Right renal cortex interstitium (tissue), 3 donors: Measurements from ENCODE around the gene MMAA. TPM values are rescaled to one million over a fixed set of nuclear protein-coding genes. Genes with fewer than 3 reads are reported as not detected.

Experiments
- DNase-seq, 3 donors: peaks; one replicate each; pipeline ENCODE4 v3.0.0-alpha.2; 2013; ENCODE audit warnings: low read depth in 3 of 3, low spot score in 2 of 3
- polyA plus RNA-seq, 3 donors: library from polyadenylated mRNA; unstranded; fragments of 120-200 nt; gene quantifications; one replicate each; pipeline ENCODE4 v1.2.1, GENCODE V29; 2013; ENCODE audit not compliant: insufficient read length in 3 of 3

Gene MMAA
- polyA plus RNA-seq, 3 donors = 13.3 to 14.0 (median 13.7) TPM

- DNase-seq = peak in 2 of 3 donors; percentile 10 to 24
These were observed 84.8 kb downstream of the MMAA start for GRCh38 chr4:145703850-145704497.

GRCh38 chr4:145709336-145709735 is 90.2 kb downstream of the MMAA start:
- no peak for DNase-seq

Other genes with a start within 250 kb of the MMAA start
- 10 to 100 TPM; 65.3 to 68.1 (median 65.5) TPM for gene SMAD1, start 137.5 kb upstream of the MMAA start, polyA plus RNA-seq
- gene C4orf51, start 60.8 kb downstream of the MMAA start, polyA plus RNA-seq = not detected